A549 (cell line): ENCODE measurements around the gene CDC20. TPM values are rescaled to one million over a fixed set of nuclear protein-coding genes. Genes with fewer than 3 reads are reported as not detected.

Source experiments
- ATAC-seq, 2 experiments: fragments of 200-7000 bp in 1 of 2; fragments of >200 bp in 1 of 2; cut with Nextera tagmentation in 1 of 2; cut with Tn5 transposase in 1 of 2; 3 replicates each; pipeline versions ENCODE4 v1.8.0 to v1.9.1; 2018 to 2020; ENCODE audit warnings: mild to moderate bottlenecking in 1 of 2, moderate library complexity in 1 of 2
- CTCF ChIA-PET: fragments of 300-600 bp; sonication (Branson Sonifier 250); formaldehyde crosslinking; extraction: SDS; loops from one replicate; lab custom pipeline; 2021; ENCODE audit warnings: antibody characterized with exemption, inconsistent platforms; lab: Yijun Ruan, JAX
- POLR2A ChIA-PET: fragments of 350-600 bp; formaldehyde crosslinking; extraction: SDS; loops from one replicate; lab custom pipeline; 2021; ENCODE audit warnings: antibody characterized with exemption, inconsistent platforms; lab: Yijun Ruan, JAX
- DNase-seq, 2 experiments: peaks; one replicate each; pipeline versions ENCODE4 v3.0.0 to v3.0.0-alpha.2; 2011 to 2016; ENCODE audit warnings: low read depth in 1 of 2, low spot score in 1 of 2
- FAIRE-seq: peaks from 2 replicates; lab custom pipeline; 2011; peaks lifted over from hg19 to GRCh38; lab: Jason Lieb, UNC
- H3K27ac ChIP-seq, 2 experiments: fragments of >200 bp; sonication (Bioruptor Twin); formaldehyde crosslinking; 3 replicates each; pipeline ENCODE4 v1.5.1; 2016 to 2017
- H3K4me1 ChIP-seq: fragments of >200 bp; sonication (Bioruptor Twin); formaldehyde crosslinking; 3 replicates; pipeline ENCODE4 v1.6.1; 2016
- H3K4me2 ChIP-seq: fragments of >200 bp; sonication (Bioruptor Twin); formaldehyde crosslinking; 3 replicates; pipeline ENCODE4 v1.6.1; 2016
- H3K4me3 ChIP-seq: fragments of >200 bp; sonication (Bioruptor Twin); formaldehyde crosslinking; 3 replicates; pipeline ENCODE4 v1.5.1; 2016
- H3K9me3 ChIP-seq: fragments of >200 bp; sonication (Bioruptor Twin); formaldehyde crosslinking; 3 replicates; pipeline ENCODE4 v1.6.1; 2016
- CEBPB ChIP-seq, 2 experiments: fragments of >200 bp in 1 of 2; sonication (Bioruptor Twin) in 1 of 2; formaldehyde crosslinking in 1 of 2; IDR thresholded peaks; 2 replicates each; pipeline ENCODE4 v1.6.1; 2012 to 2016
- CHD2 ChIP-seq: fragments of 150-350 bp; IDR thresholded peaks from 2 replicates; pipeline ENCODE4 v1.6.1; 2014; ENCODE audit warnings: low read length; ENCODE audit not compliant: partially characterized antibody
- EHMT2 ChIP-seq: fragments of 200-600 bp; sonication (generic); IDR thresholded peaks from 2 replicates; pipeline ENCODE4 v1.6.1; 2016; ENCODE audit warnings: antibody characterized with exemption, low read depth, mild to moderate bottlenecking, moderate library complexity
- ESRRA ChIP-seq: fragments of 150-350 bp; IDR thresholded peaks from 2 replicates; pipeline ENCODE4 v1.6.1; 2014; ENCODE audit warnings: mild to moderate bottlenecking, low read length, borderline replicate concordance
- FOSB ChIP-seq: fragments of 250-450 bp; sonication (Bioruptor Pico); IDR thresholded peaks from 2 replicates; pipeline ENCODE4 v1.5.0; 2020; ENCODE audit warnings: mild to moderate bottlenecking, moderate library complexity
- GATA3 ChIP-seq: IDR thresholded peaks from 2 replicates; pipeline ENCODE4 v1.6.1; 2012; ENCODE audit warnings: borderline replicate concordance
- HDAC2 ChIP-seq: fragments of 200-600 bp; sonication (generic); IDR thresholded peaks from 2 replicates; pipeline ENCODE4 v1.6.1; 2016
- HOXA7 ChIP-seq: fragments of 250-450 bp; sonication (Bioruptor Pico); IDR thresholded peaks from 2 replicates; pipeline ENCODE4 v1.5.0; 2020; ENCODE audit warnings: mild to moderate bottlenecking, moderate library complexity
- JUN ChIP-seq, 2 experiments: fragments of >200 bp; sonication (Bioruptor Twin); formaldehyde crosslinking; IDR thresholded peaks; 2 replicates in 1 of 2; 3 replicates in 1 of 2; pipeline ENCODE4 v1.6.1; 2016 to 2017
- JUNB ChIP-seq: fragments of >200 bp; sonication (Bioruptor Twin); formaldehyde crosslinking; IDR thresholded peaks from 2 replicates; pipeline ENCODE4 v1.6.1; 2016
- KDM1A ChIP-seq: fragments of 200-600 bp; sonication (generic); IDR thresholded peaks from 2 replicates; pipeline ENCODE4 v1.6.1; 2016; ENCODE audit warnings: low read depth, mild to moderate bottlenecking
- KDM5A ChIP-seq: fragments of 200-600 bp; sonication (generic); IDR thresholded peaks from 2 replicates; pipeline ENCODE4 v1.6.1; 2016; ENCODE audit warnings: antibody characterized with exemption, mild to moderate bottlenecking
- MAFK ChIP-seq: fragments of 450-650 bp; IDR thresholded peaks from 2 replicates; pipeline ENCODE4 v1.6.1; 2014; ENCODE audit not compliant: partially characterized antibody
- NFE2L2 ChIP-seq: fragments of 150-350 bp; conservative IDR thresholded peaks from 2 replicates; pipeline ENCODE4 v1.6.1; 2014; ENCODE audit warnings: low read length
- NR3C1 ChIP-seq: fragments of >200 bp; sonication (Bioruptor Twin); formaldehyde crosslinking; IDR thresholded peaks from 3 replicates; pipeline ENCODE4 v1.6.1; 2017
- POLR2AphosphoS2 ChIP-seq: conservative IDR thresholded peaks from 2 replicates; pipeline ENCODE4 v1.6.1; 2012; ENCODE audit warnings: low read length, improper control_type of control experiment, inconsistent platforms
- RARB ChIP-seq: fragments of 250-450 bp; sonication (Bioruptor Pico); IDR thresholded peaks from 2 replicates; pipeline ENCODE4 v1.8.0; 2021; ENCODE audit warnings: mild to moderate bottlenecking, moderate library complexity
- RFX5 ChIP-seq: fragments of 450-650 bp; IDR thresholded peaks from 2 replicates; pipeline ENCODE4 v1.7.1; 2014; ENCODE audit warnings: antibody characterized with exemption, mild to moderate bottlenecking, moderate library complexity
- RNF2 ChIP-seq: fragments of 200-600 bp; sonication (generic); IDR thresholded peaks from 2 replicates; pipeline ENCODE4 v1.6.1; 2016; ENCODE audit warnings: low read depth, mild to moderate bottlenecking, antibody characterized with exemption, moderate library complexity, borderline replicate concordance
- ZC3H11A ChIP-seq: fragments of 450-650 bp; IDR thresholded peaks from 2 replicates; pipeline ENCODE4 v1.6.1; 2014; ENCODE audit warnings: antibody characterized with exemption, mild to moderate bottlenecking
- ZFP36 ChIP-seq: fragments of 450-650 bp; IDR thresholded peaks from 2 replicates; pipeline ENCODE4 v1.6.1; 2014; ENCODE audit warnings: borderline replicate concordance; ENCODE audit not compliant: partially characterized antibody
- ZNF302 ChIP-seq: fragments of 250-450 bp; sonication (Bioruptor Pico); IDR thresholded peaks from 2 replicates; pipeline ENCODE4 v1.9.0; 2021; ENCODE audit warnings: inconsistent platforms, mild to moderate bottlenecking, moderate library complexity
- WGBS: methylation state at CpG from one replicate; pipeline ENCODE4 v1.1.6; 2017; ENCODE audit errors: missing lambda C conversion rate; 5-methylcytosine and 5-hydroxymethylcytosine counted together
- polyA plus RNA-seq, 4 experiments: library from polyadenylated mRNA; depleted of rRNA in 3 of 4; stranded (reverse); fragments of >200 nt; fragmentation: RNase III in 1 of 4; extraction: RNeasy Plus Mini Kit Qiagen cat#74134 plus additional on column Dnase treatment in 1 of 4; gene quantifications; 2 replicates in 3 of 4; 3 replicates in 1 of 4; pipeline ENCODE4 v1.2.3, GENCODE V29; 2011 to 2017
- TF ChIP-seq, protein P1 (sequence below): fragments of 200-600 bp; sonication (generic); IDR thresholded peaks from 2 replicates; pipeline ENCODE4 v1.6.1; 2016; ENCODE audit warnings: antibody characterized with exemption, mild to moderate bottlenecking, moderate library complexity
- TF ChIP-seq, protein P2 (sequence below): IDR thresholded peaks from 2 replicates; pipeline ENCODE4 v1.6.1; 2012; ENCODE audit warnings: low read depth, borderline replicate concordance
- TF ChIP-seq, protein P3 (sequence below): fragments of 150-350 bp; IDR thresholded peaks from 2 replicates; pipeline ENCODE4 v1.6.1; 2014; ENCODE audit warnings: low read depth, mild to moderate bottlenecking, low read length
- TF ChIP-seq, protein P4 (sequence below): fragments of >200 bp; sonication (Bioruptor Twin); formaldehyde crosslinking; IDR thresholded peaks from 3 replicates; pipeline ENCODE4 v1.6.1; 2016
- TF ChIP-seq, protein P5 (sequence below): IDR thresholded peaks from 2 replicates; pipeline ENCODE4 v1.6.1; 2012

The CDC20 gene
- polyA plus RNA-seq, 2 of the 4 experiments (the other 2 are of a cell fraction), result 73.8 to 116 TPM

DNA sequence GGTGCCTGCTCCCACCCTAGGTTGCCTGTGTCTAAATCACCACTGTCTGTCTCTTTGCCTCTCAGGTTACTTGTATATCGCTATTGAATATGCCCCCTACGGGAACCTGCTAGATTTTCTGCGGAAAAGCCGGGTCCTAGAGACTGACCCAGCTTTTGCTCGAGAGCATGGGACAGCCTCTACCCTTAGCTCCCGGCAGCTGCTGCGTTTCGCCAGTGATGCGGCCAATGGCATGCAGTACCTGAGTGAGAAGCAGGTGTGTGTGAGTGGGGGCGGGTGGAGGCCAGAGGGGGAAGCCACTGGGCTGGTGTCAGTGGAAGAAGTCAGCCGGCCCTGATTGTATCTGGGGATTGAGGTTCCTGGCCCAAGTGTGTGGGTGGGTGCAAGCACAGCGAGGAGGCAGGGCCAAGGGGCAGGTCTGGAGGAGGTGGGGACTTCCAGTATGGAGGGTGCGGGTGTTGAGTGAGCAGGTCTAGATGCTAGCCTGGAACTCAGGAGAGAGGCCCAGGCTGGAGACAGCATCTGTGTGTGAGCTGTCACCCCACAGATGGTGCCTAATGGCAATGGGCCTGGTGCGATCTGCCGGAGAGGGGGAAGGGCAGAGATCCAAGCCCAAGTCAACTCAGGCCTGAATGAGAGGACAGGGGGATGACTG is 40.8 kb upstream of the CDC20 start:
- DNase-seq (no peak), FAIRE-seq (no peak), ATAC-seq (no peak)
- H3K4me2 ChIP-seq, result no peak overlapping the region
- no peak overlapping the region for H3K27ac ChIP-seq
- no peaks in the 10 kb centered on the region for H3K9me3 ChIP-seq
- no peak overlapping the region for H3K4me3 ChIP-seq
- POLR2A ChIA-PET, result no interaction called here
- TF ChIP-seq RARB (CRISPR knock-in tag) (no peak), JUN (IDR thresholded peaks at IDR 0.05) (no peak), NR3C1 (no peak)
- TF ChIP-seq, all 56 proteins: peak for 0
- CTCF ChIA-PET, result interaction anchor here (1.7 to 1.9 kb wide), 2 partner anchors 13 to 15 kb away, joined by 3 to 5 read pairs; no protein-coding TSS in a partner anchor
- WGBS, result 78% methylated on average over 14 of the region's 15 CpGs
- no peaks in the 10 kb centered on the region for H3K4me1 ChIP-seq

DNA sequence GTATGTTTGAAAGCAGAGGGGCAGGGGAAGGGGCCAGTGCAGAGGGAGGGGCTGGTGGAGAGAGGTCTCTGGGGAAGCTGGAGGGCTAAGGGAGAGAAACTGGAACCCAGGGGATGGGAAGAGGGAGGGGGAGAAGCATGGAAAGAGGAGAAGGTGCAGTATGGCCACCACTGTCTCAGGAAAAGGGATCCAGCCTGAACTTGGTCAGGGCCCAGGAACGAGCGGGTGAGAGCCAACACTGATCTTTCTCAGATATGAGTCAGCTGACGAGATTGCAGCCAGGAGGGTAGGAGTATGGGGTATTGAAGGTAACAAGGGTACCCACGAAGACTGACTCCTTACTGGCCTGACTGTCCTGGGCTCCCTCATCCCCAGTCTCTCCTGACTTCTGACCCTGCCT is 40.0 kb upstream of the CDC20 start:
- no peak for FAIRE-seq
- POLR2A ChIA-PET, result no interaction called here

DNA sequence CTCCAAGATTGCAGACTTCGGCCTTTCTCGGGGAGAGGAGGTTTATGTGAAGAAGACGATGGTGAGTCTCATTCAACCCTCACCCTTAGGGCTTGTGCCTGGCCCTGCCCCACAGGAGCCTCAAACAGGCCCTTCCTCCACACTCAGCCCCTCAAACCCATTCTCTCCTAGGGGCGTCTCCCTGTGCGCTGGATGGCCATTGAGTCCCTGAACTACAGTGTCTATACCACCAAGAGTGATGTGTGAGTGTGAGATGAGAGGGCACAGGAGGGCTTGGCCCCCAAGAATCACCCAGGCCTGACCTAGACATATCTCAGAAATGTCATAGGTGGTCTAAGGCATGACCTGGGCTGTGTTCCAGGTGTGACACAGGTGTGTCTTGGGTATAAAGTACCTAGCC is 39.5 kb upstream of the CDC20 start:
- ATAC-seq (no peak), FAIRE-seq (no peak), DNase-seq (no peak)
- Histone ChIP-seq H3K4me1 (no peaks in the 10 kb centered on the region), H3K27ac (no peak overlapping the region), H3K4me3 (no peak overlapping the region), H3K9me3 (no peaks in the 10 kb centered on the region), H3K4me2 (no peak overlapping the region)
- ChIA-PET POLR2A (no interaction called here), CTCF (no interaction called here)
- WGBS, result 74% methylated on average over 5 of the region's 5 CpGs
- TF ChIP-seq NFE2L2 (no peak), ZFP36 (no peak), RNF2 (no peak), FOSB (CRISPR knock-in tag) (no peak), CHD2 (no peak), JUNB (no peak), GATA3 (no peak), POLR2AphosphoS2 (no peak), RFX5 (no peak), EHMT2 (no peak), ZNF302 (no peak), KDM1A (no peak), ZC3H11A (no peak), MAFK (no peak), CEBPB (IDR thresholded peaks at IDR 0.05) (no peak), KDM5A (no peak)
- TF ChIP-seq, protein P1, sequence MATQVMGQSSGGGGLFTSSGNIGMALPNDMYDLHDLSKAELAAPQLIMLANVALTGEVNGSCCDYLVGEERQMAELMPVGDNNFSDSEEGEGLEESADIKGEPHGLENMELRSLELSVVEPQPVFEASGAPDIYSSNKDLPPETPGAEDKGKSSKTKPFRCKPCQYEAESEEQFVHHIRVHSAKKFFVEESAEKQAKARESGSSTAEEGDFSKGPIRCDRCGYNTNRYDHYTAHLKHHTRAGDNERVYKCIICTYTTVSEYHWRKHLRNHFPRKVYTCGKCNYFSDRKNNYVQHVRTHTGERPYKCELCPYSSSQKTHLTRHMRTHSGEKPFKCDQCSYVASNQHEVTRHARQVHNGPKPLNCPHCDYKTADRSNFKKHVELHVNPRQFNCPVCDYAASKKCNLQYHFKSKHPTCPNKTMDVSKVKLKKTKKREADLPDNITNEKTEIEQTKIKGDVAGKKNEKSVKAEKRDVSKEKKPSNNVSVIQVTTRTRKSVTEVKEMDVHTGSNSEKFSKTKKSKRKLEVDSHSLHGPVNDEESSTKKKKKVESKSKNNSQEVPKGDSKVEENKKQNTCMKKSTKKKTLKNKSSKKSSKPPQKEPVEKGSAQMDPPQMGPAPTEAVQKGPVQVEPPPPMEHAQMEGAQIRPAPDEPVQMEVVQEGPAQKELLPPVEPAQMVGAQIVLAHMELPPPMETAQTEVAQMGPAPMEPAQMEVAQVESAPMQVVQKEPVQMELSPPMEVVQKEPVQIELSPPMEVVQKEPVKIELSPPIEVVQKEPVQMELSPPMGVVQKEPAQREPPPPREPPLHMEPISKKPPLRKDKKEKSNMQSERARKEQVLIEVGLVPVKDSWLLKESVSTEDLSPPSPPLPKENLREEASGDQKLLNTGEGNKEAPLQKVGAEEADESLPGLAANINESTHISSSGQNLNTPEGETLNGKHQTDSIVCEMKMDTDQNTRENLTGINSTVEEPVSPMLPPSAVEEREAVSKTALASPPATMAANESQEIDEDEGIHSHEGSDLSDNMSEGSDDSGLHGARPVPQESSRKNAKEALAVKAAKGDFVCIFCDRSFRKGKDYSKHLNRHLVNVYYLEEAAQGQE, result no peak
- TF ChIP-seq, protein P2, sequence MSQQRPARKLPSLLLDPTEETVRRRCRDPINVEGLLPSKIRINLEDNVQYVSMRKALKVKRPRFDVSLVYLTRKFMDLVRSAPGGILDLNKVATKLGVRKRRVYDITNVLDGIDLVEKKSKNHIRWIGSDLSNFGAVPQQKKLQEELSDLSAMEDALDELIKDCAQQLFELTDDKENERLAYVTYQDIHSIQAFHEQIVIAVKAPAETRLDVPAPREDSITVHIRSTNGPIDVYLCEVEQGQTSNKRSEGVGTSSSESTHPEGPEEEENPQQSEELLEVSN, result no peak

More for the DNA sequence above, 40.0 kb upstream of the CDC20 start:
- no peak; a peak in 1 of 6 replicates for ATAC-seq
- no peak overlapping the region for H3K27ac ChIP-seq
- TF ChIP-seq, protein P3, sequence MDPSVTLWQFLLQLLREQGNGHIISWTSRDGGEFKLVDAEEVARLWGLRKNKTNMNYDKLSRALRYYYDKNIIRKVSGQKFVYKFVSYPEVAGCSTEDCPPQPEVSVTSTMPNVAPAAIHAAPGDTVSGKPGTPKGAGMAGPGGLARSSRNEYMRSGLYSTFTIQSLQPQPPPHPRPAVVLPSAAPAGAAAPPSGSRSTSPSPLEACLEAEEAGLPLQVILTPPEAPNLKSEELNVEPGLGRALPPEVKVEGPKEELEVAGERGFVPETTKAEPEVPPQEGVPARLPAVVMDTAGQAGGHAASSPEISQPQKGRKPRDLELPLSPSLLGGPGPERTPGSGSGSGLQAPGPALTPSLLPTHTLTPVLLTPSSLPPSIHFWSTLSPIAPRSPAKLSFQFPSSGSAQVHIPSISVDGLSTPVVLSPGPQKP, result no peak
- no peak for TF ChIP-seq ZC3H11A
- TF ChIP-seq, protein P4, sequence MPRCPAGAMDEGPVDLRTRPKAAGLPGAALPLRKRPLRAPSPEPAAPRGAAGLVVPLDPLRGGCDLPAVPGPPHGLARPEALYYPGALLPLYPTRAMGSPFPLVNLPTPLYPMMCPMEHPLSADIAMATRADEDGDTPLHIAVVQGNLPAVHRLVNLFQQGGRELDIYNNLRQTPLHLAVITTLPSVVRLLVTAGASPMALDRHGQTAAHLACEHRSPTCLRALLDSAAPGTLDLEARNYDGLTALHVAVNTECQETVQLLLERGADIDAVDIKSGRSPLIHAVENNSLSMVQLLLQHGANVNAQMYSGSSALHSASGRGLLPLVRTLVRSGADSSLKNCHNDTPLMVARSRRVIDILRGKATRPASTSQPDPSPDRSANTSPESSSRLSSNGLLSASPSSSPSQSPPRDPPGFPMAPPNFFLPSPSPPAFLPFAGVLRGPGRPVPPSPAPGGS, result no peak
- no peak for TF ChIP-seq CEBPB (IDR thresholded peaks at IDR 0.05)
- no peak for TF ChIP-seq HOXA7 (CRISPR knock-in tag)
- TF ChIP-seq, protein P5, sequence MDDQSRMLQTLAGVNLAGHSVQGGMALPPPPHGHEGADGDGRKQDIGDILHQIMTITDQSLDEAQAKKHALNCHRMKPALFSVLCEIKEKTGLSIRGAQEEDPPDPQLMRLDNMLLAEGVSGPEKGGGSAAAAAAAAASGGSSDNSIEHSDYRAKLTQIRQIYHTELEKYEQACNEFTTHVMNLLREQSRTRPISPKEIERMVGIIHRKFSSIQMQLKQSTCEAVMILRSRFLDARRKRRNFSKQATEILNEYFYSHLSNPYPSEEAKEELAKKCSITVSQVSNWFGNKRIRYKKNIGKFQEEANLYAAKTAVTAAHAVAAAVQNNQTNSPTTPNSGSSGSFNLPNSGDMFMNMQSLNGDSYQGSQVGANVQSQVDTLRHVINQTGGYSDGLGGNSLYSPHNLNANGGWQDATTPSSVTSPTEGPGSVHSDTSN, result no peak
- TF ChIP-seq ESRRA, result no peak
- no peak for TF ChIP-seq HDAC2
- TF ChIP-seq, all 56 proteins: peak for 0
- 62% methylated on average over 4 of the region's 4 CpGs for WGBS
- CTCF ChIA-PET, result no interaction called here
- no peak overlapping the region for H3K4me2 ChIP-seq
- no peaks in the 10 kb centered on the region for H3K4me1 ChIP-seq
- H3K4me3 ChIP-seq, result no peak overlapping the region
- H3K9me3 ChIP-seq, result no peaks in the 10 kb centered on the region
- DNase-seq, result no peak
